Lower leg skin (tissue), 3 donors: Measurements from ENCODE around the gene NWD2.

Experiments
- CTCF ChIP-seq, 3 donors: fragments of 450-650 bp; IDR thresholded peaks; one replicate each; pipeline ENCODE4 v1.5.1; 2016; ENCODE audit warnings: antibody characterized with exemption in 3 of 3, mild to moderate bottlenecking in 3 of 3, moderate library complexity in 2 of 3
- POLR2A ChIP-seq, 2 donors: fragments of 450-650 bp; IDR thresholded peaks; one replicate each; pipeline ENCODE4 v1.6.1; 2016 to 2017; ENCODE audit warnings: antibody characterized with exemption in 2 of 2, mild to moderate bottlenecking in 1 of 2, moderate library complexity in 1 of 2

GRCh38 chr4:37224854-37225253 is 19.7 kb upstream of the NWD2 start:
- TF ChIP-seq POLR2A (IDR thresholded peaks at IDR 0.05) (no peak), CTCF (IDR thresholded peaks at IDR 0.05) (no peak)
